ENCODE data around the gene OR2F1.

Gene OR2F1

DNA sequence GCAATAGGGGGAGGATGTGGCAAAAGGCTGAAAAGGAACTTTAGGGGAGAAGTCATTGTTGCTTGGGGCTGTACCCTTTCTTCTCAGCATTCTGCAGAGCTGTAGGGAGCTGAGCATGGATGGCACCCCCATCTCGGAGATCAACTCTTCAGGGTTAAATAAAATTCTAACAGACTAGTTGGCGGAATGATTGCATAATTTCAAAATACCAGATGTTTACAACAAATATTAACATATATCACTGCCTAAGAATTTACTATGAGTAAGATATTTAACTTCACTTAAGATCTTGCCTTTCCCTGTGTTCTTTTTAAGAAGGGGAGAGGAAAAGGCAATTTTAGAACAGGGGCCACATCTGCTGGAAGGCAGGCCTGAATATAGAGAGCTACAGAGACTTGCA, 509 bp upstream of the OR2F1 start:
- no peak for DNase-seq (ENCODE audit: low read depth)

DNA sequence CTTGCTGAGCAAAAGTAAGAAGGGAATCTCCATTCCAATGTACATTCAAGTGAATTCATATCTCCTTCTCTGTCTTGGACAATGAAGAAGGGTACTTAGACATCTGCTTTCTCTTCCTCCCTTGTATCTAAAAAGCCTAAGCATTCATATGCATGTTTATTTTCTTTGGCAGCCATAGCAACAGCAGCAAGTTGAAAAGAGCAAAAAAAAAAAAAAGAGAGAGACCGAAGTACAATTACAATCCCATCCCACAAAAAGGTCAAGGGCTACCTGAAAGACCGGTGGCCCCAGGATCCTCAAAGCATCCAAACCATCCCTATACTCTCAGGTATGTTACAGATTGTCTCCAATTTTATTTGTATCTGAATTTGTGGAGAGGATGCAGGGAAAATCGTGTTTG, 4.1 kb downstream of the OR2F1 start:
- DNase-seq (ENCODE audit: low read depth) = no peak

DNA sequence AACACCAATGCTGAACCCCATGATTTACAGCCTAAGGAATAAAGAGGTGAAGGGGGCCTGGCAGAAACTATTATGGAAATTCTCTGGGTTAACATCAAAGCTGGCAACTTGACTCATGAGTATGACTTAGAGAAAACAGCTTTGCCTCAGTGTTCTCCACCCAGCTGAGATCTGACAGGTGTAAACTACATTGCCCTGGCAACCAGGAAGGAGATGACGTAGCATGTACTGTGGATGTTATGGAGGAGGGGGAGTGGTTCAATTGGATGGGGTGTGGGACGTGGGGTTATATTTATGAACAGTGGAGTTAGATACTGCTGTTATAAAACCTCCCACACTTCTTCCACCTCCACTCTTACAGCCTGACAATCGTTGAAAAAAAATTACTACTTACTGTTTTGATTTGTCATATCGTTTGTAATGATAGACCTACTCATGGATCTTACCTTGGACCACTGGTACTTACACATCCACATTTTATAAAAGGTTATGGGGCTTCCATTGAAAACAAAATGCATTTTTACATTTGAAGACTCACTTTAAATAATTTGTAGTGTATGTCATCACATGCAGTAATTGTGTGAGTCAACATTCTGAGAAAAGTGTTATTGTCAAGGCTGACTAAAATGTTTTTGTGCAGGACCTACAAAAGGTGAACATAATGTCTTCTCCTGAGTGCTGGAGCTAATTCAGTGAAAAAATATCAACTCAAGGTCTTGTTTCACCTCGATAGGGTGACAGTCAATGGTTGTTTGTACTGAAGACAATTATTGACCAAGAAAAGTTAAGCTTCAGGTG, 6.4 kb downstream of the OR2F1 start:
- DNase-seq (ENCODE audit: low read depth) = no peak

DNA sequence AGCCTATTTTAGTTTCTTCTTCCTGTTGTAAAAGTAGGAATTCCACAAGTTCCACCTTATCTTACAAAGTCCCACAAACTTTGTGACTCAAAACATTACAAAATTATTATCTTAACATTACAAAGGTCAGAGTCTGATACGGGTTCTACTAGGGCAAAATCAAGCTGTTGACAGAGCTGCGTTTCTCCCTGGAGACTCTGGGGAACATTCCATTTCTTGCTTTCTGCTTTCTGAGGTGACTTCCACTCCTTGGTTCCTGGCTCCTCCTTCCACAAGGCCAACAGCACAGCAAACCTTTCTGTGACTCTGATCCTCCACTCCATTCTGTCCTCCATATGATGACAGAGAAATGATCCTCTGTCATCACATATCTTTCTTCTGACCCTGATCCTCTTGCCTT, 10.6 kb downstream of the OR2F1 start:
- no peak for DNase-seq (ENCODE audit: low read depth)

DNA sequence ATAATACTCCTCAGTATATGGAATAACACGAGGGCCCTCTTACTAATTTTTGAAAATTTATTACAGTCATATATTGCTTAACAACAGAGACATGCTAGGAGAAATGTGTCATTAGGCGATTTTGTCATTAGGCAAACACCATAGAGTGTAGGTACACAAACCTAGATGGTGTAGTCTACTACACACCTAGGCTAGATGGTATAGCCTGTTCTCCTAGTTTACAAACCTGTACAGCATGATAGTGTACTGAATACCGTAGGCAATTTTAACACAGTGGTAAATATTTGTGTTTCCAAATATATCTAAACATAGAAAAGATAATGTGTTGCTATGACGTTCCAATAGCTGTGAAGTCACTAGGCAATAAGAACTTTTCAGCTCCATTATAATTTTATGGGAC, 12.8 kb downstream of the OR2F1 start:
- DNase-seq (ENCODE audit: low read depth) = no peak

DNA sequence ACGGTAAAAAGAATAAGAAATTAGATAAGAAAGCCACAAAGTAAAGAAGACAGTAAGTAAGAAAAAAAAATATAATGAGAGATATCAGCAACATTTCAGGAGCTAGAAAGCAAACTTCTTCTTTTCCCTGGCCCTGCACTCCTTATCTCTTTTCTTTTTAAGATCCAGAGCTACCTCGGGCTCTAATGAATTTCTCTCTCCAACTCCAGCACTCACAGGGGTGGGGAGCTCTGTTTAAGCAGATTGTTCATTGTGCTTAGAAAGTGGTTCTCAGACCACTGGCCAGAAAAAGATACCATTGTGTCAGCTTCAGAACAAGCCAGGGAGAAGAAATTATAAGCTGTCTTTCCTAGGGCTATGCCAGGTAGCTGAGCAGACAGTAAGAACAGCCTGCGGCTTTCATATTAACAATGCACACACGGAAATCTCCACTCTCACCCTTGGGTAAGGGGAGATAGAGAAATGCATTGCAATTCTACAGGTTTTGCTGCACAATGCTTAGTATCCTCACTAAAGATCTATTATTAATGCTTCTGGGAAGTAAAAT, 19.3 kb downstream of the OR2F1 start:
- no peak for DNase-seq (ENCODE audit: low read depth)

DNA sequence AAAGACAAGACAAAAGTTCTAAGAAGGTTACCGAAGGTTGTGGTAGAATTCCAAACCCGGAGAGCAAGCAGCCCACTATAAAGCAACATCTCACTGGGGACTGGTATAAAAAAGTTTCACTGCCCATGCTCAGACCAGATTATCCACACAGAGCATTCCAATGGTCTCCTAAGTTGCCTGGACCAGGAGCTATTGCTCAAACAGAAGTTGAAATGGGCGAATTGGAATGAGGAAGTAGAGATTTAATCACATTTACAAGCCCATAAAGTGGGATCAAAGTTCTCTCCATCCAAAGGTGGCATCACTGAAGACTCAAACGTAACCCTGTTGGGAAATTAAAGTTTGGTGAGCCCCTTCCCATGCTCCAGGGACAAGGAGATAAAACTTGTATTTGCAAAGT, 19.8 kb downstream of the OR2F1 start:
- DNase-seq (ENCODE audit: low read depth) = no peak

DNA sequence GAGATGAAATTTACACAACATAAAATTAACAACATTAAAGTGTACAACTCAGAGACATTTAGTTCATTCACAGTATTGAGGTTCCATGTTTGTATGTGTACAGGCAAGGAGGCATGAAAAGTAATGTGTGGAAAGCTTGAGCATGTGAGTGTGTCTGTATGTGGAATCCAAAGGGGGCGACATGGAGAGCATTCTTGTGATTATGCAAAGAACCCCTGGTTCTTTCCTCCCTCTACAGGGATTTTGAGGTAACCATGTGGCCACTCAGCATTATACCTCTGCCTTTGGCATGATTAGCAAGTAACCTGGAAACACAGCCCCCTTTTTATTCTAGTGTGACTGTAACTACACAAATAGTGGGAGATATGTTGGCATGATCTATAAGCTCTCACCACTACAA, 21.0 kb downstream of the OR2F1 start:
- no peak for DNase-seq (ENCODE audit: low read depth)

DNA sequence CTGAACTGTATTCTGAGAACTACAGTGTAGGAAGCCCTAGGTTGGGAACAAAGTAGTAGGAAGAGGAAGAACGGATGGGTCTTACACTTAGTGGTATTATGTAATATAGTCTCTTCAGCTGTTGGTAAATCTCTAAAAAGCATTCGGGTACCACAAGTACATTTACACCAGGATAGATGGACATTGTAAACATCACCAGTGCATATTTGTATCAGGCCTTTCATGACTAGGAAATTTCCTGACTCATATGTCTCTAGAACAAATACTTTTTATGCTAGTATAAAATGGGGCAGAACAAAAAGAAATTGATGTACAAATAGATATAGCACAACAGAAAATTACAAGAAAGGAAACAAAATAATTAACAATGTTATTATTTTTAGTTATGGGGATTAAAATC, 23.9 kb downstream of the OR2F1 start:
- DNase-seq (ENCODE audit: low read depth) = no peak

DNA sequence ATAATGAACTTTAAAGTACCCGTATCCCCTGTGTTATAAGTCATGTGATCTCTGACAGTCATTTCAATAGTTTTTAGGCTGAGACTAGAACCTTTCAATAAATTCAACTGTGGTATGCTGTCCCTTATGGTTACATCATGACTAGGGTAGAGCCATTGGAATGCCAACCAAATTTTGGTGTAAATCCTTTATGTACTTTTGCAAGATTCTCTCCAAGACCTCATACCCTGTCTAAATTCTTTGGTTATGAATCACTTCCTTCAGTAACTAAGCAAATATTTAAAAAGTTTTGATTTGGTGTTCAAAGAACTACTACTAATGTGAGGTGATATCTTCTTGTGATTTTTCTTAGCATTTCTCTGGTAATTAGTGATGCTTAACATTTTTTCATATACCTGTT, 24.7 kb downstream of the OR2F1 start:
- no peak for DNase-seq (ENCODE audit: low read depth)

DNA sequence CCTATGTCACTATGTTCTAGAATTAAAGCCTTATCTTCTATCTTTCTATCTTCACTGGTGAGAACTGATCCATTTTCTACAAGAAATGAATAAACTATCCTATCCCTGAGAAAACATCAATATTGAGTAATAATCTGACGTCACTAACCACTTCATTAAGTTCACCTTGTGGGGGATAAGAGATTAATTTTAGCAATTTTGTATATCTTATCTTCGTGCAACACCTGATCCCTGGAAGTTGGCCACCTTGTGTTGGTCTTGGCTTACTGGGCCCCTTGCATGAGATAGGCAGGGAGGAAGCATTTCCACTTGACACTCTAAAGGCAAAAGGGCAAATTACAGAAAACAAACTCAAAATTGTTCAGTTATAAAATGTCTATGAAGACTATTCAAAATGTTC, 25.4 kb downstream of the OR2F1 start:
- DNase-seq (ENCODE audit: low read depth) = no peak

DNA sequence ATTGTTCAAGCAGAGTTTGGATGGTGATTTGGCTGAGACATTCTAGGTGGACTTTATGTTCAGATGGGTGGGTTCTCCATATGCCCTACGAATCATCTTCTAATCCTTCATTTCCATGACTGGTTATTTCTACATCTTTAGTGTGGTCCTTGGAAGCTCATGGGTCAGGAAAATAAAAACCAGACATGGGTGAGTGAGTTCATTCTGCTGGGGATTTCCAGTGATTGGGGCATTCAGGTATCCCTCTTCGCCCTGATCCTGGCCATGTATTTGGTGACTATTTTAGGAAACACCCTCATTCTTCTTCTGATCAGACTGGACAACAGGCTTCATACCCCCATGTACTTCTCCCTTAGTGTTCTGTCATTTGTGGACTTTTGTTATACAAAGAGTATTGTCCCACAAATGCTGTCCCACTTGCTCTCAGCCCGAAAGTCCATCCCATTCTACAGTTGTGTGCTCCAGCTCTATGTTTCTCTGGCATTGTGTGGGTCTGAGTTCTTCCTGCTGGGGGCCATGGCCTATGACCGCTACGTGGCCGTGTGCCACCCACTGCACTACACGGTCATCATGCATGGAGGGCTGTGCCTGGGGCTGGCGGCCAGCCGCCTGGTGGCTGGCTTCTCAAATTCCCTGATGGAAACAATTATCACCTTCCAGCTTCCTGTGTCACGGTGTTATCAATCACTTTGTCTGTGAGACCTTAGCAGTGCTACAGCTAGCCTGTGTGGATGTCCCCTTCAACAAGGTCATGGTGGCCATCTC, 26.3 kb downstream of the OR2F1 start:
- DNase-seq (ENCODE audit: low read depth) = no peak

DNA sequence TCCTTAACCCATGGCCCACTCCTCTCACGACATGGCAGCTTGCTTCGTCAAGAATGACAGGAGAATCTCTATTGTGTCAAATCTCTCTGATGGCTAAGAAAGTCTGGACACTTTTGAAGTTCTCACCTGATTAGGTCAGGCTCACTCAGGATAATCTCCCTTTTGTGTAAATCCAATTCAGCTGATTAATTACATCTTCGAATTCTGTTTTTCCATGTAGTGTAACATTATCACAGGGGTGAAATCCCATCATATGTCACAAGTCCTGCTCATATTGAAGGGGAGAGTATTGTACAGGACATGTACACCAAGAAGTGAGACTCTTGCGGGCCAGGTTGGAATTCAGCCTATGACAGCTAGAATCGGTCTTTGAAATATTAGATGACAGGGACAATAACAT, 29.3 kb downstream of the OR2F1 start:
- no peak for DNase-seq (ENCODE audit: low read depth)

DNA sequence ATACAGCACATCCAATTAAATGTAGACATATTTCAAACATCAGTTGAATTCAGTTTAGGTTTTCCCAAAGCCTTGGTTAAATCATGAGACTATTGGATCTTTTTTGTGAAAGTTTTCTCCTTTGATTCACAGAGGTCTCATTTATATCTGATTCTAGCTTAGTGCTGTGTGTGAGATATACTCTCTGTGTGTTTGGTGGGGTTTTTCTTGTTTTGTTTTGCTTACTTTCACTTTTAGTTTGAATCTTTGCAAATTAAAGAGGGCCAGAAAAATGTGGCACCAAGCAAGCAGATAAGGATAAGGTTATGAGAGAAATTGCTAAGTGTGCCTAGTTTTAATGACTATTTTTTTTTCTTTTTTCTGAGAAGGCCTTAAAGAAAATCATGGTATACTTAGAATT, 32.9 kb downstream of the OR2F1 start:
- DNase-seq (ENCODE audit: low read depth) = no peak

DNA sequence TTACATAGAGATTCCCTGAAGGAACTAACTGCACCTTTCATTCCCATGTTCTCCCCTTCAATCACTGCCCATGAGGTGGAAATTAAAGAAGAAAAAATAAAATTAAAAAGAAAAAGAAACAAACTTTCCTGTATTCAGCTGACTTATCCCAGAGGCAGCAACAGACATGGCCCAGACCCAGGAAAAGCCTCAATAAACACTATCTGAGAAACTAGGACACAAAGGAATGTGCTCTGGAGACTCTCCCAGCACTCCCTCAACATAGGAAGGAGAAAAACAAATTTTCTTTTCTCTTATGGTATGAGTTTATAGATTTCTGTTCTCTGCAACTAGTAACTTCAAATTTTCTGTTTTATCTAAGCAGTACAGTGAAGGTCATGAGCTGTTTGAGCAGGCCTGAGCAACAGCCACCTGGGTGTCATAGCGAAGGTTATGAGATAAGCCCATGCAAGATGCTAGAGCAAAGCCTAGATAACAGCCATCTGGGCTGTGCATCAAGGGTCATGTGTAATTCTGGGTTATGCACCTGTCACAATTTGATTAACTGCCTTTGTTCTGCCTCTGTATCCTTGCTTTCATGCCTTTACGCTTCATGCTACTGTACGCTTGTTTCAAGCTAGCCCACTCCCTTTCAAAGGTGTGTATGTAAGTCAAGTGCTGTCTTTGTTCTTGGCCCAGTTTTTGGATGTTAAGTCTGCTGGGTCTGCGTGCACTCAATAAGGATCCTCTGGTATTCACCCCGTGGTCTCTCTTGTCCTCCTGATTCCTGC, 34.5 kb downstream of the OR2F1 start:
- DNase-seq (ENCODE audit: low read depth) = no peak

DNA sequence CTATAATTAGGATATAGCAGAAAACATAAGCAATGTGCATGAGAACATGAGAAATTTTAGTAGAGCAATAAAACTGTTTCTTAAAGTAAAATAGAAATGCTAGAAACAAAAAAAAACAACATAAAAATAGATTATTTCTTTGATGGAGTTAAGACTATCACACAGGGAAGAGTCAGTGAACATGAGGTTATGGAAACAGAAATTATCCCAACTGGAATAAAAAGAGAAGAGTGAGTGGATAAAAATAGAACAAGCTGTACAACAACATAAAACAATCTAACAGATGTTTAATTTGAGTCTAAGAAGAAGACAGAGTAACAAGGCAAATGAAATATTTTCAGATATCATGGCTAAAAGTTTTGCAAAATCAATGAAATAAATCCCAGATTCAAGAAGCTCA, 38.0 kb downstream of the OR2F1 start:
- no peak for DNase-seq (ENCODE audit: low read depth)

DNA sequence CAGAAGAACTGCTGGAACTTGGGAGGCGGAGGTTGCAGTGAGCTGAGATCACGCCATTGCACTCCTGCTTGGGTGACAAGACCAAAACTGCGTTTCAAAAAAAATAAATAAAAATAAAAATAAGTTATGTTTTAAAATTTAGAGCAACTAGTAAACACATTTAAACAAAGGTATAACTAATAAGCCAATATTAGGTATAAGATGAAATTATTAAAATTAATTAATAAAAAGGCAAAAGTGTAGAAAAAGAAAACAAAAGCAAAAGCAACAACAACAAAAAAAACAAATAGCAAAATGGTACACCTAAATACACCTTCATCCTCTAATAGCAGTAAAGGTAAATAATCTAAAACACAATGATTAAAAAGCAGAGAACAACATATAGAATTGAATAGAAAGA, 39.3 kb downstream of the OR2F1 start:
- DNase-seq (ENCODE audit: low read depth) = no peak

DNA sequence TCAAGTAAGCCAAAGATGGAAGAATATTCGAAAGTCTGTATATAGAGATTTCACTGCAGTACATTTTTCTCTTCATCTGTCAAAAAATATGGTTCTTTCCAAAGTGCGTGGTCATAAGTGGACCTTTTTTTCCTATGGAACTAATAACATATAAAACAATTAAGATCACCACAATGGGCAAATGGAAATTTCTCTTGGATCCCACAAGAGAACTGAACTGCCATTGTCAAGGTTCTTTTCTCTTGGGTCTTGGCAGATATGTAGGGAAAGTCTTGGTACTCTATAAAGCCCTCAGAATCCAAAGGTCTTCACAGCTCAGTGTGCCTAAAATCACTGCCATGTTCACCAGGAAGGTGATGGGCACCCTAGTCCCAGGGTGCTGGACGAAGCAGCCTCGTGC, 45.4 kb downstream of the OR2F1 start, which contains the start of gene OR6B1:
OR6B1 (plus strand) TSS at position 301 of the 400 bp plus-strand sequence. CDS start 3,677 bp downstream, outside the sequence.
- no peak for DNase-seq (ENCODE audit: low read depth)

DNA sequence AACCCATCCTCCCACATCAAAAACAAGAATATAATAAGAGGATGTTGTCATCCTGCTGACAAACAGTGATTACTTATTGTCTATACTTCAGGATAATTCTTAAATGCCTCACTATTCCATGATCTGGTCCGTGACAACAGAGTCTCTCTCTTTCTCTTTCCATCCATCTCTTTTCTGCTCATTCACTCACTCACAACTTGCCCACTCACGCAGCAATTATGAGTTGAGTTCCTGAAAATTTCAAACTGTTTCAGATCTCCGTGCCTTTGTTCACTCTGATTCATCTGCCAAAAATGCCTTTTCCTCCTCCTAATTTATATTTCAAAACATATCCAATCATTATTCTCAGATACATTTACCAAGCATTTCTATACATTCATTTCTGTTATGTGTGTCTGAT, 46.9 kb downstream of the OR2F1 start:
- DNase-seq (ENCODE audit: low read depth) = no peak

DNA sequence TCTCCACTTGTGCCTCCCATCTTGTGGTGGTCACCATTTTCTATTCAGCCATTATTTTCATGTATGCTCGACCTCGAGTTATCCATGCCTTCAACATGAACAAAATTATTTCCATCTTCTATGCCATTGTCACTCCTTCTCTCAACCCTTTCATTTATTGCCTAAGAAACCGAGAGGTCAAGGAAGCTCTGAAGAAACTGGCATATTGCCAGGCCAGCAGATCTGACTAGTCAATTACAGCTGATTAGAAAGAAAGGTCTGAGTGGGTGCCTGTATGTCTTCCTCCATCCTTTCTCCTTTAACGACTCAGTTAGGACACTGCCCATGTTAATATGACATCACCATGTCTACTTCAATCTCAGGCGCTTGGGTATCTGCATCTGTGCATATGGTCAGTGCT, 50.1 kb downstream of the OR2F1 start:
- no peak for DNase-seq (ENCODE audit: low read depth)

DNA sequence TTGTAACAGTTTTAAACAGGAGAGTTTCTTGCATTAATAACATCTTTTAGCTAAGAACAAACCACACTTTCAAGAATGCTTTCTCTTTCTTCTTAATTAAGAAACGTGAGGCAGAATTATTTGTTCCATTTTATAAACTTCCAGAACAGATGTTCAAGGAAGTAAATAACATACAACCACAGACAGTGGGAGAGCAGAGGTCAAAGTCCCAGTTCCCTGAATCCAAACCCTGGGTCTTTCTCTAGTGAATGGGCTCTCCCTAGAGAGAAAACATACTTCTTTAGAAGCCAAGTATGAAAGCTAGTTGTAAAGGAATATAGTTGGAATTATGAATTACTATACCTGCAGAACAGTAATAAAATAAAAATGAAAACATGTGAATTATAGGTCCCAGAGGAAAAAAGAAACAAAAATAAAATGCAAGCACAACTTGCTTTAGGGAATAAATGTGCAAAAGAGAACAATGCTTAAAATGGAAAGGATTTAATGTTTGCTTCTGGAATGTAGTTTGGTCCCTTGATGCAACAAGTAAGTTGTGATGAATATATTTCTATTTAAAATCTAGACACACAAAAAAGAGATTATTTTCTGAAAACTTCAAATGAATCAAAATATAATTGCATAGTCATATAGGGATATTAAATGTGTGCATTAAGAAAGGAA, 51.5 kb downstream of the OR2F1 start:
- no peak for DNase-seq (ENCODE audit: low read depth)

DNA sequence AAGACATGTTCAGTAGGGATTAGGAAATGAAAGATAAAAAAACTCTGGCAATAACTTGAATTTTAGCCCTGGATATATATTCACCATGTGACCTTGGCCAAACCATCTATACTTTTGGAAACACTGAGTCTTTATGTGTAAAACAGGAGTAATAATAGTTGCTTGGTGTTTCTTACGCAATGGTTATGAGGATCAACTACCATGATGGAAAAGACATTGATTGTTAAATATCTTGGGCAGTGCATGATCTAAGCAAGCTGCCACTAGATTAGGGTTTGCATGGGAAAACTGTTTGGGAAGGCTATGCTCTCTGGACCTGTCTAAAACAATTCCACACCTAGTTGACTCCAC, 52.0 kb downstream of the OR2F1 start:
- no peak for DNase-seq (ENCODE audit: low read depth)
